GM20000 (cell line): ENCODE results near the gene IMP4.
A peak's percentile ranks its signal among the peaks of the same experiment; 100 is the strongest.
"Not testable (repeated sequence)": the region's sequence is repeated elsewhere in the genome, so short reads cannot be mapped to it uniquely, and the experiment has no call there.

ENCODE experiments used
- DNase-seq: peaks from one replicate; pipeline ENCODE4 v3.0.0; 2012; ENCODE audit warnings: low spot score
- CTCF ChIP-seq: IDR thresholded peaks from 2 replicates; pipeline ENCODE4 v1.5.1; 2012; ENCODE audit warnings: mild to moderate bottlenecking, control low read depth; ENCODE audit errors: extremely low read depth, missing control alignments

IMP4 gene

DNA sequence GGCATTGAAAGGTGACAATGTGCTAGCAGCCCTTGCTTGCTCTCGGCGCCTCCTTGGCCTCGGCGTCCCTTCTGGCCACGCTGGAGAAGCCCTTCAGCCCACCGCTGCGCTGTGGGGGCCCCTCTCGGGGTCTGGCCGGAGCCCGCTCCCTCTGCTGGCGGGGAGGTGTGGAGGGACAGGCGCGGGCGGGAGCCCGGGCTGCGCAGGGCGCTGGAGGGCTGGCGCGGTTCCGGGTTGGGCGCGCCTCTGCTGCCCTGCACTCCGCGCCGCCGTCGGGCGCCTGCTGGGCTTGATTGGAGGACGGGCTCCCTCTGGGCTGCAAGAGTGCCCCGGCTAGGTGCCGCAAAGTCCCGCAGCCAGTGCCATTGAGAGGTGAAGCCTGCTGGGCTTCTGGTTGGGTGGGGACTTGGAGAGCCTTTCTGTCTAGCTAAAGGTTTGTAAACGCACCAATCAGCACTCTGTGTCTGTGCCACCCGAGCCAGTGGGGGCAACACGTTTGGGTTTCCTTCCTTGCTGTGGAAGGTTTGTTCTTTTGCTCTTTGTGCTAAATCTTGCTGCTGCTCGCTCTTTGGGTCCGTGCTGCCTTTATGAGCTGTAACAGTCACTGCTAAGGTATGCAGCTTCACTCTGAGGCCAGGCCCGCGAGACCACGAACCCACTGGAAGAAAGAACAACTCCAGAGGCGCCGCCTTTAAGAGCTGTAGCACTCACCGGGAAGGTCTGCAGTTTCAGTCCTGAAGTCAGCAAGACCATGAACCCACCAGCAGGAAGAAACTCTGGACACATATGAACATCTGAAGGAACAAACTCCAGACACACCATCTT, 14.8 kb upstream of the IMP4 start:
- no peak for DNase-seq
- TF ChIP-seq CTCF: no peak

DNA sequence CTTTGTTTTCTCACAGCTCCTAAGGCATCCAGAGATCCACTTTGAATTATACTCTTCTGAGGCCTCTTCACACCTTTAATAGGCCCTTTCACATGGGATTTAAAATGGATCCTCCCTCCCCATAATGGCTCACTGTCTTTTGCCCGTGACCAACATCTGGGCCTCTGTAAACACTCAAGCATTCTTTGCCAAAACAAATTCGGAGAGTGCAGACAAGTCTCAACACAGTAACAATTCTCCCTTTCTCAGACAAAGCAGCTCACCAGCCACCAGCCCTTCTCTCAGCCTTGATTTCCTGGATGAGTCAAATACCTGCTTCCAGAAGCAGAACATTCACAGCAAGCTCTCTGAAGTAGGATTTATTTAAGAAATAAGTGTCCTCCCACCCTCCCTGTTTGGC, 14.0 kb upstream of the IMP4 start:
- no peak for DNase-seq
- TF ChIP-seq CTCF: no peak

GRCh38 chr2:130332271-130333073, 10.2 kb upstream of the IMP4 start:
- peak; percentile 87 for DNase-seq
- peak; percentile 97 for TF ChIP-seq CTCF

DNA sequence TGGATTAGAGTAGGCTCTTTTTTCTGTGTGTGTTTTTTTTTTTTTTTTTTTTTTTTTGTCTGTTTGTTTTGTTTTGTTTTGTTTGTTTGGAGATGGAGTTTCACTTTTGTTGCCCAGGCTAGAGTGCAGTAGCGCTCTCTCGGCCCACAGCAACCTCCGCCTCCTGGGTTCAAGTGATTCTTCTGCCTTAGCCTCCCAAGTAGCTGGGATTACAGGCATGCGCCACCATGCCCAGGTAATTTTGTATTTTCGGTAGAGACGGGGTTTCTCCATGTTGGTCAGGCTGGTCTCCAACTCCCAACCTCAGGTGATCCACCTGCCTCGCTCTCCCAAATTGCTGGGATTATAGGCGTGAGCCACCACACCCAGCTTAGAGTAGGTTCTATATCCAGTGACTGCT, 9.4 kb upstream of the IMP4 start:
- DNase-seq: not testable (repeated sequence)

- TF ChIP-seq CTCF: no peak
- no peak for DNase-seq
Observed at GRCh38 chr2:130334026-130334425, 8.7 kb upstream of the IMP4 start.

DNA sequence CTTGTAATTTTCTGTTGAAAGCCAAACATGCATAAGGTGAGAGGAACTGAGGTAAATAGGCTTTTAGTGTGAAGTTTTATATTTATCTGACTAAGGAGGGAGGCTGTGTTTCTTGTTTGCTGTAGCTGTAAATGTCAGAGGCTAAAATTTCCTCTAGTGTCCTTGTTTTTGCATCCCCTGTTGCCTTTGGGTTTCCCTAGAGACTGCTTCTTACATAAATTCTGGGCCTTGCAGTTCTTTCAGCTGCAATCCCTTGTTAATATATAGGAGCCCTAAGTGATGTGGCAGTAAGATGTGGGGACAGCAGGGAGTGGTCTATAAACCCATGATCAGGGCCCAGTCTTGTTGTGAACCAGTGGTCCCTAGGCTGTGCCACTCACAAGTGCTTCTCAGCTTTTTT, 7.5 kb upstream of the IMP4 start:
- no peak for TF ChIP-seq CTCF
- DNase-seq: no peak

GRCh38 chr2:130336150-130336876, 6.4 kb upstream of the IMP4 start:
- TF ChIP-seq CTCF: no peak
- no peak for DNase-seq
